Left forelimb (tissue), 1 donor: Measurements from ENCODE around the gene FHOD1.

Experiments
- DNase-seq: peaks from one replicate; pipeline ENCODE4 v3.0.0-alpha.2; 2018; ENCODE audit warnings: low spot score

The FHOD1 gene

DNA sequence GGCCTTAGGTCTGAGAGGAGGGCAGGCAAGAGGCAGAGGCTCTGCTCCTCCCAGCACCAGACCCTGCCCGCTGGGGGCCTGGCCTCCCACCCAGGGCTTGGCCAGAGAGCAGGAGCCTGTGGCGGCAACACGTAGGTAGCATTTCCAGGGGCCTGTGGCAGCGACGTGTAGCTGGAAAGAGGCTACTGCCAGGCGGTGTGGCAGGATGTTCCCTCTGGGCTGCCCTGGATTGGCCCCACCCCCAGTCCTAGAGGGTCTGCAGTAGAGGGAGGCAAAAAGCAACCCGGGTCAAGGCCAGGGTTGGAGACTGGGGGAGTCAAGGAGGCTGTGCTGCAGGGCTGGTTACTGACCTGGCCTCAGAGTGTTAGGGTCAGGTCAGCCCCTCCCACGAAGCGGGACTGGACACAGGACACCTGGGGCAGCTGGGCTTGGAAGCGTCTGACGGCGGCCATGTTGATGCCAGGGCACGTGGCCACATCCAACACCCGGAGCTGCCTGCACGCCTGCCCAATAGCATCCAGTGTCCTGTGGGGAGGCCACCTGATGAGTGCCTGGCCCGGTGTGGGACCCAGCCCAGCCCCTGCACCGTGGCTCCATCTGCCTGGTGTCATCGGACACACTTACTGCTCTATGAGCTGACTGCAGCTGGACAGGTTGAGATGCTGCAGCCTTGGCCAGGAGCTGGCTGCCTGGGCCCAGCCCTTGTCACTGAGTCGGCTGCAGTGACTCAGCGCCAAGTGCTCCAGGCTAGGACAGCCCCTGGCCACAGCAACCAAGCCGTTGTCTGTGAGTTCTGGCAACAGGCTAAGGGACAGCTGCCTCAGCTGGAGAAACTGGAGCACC lies 39.8 kb downstream of the FHOD1 start:
- no peak for DNase-seq

GRCh38 chr16:67206838-67207248 lies 40.4 kb downstream of the FHOD1 start:
- DNase-seq, result no peak

- no peak for DNase-seq
Observed at GRCh38 chr16:67206129-67206837, 41.0 kb downstream of the FHOD1 start.

DNA sequence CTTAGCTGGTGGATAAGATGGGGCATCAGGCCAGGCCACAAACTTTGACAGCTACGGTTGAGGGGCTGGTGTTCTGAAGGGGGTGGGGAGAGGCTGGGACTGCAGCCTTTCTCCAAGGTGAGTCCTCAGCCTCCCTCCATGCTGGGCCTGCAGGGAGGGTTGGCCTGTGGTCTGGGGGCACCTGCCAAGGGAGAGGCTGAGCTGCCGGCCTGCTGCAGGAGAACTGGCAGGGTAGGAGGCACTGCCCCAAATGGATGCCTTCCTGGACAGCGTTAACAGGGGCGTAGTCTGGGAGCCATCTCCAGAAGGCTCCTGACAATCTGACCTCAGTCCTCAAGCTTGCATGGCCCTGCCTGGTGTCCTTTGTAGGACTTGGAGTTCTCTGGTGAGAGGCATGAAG lies 43.2 kb downstream of the FHOD1 start:
- no peak for DNase-seq

DNA sequence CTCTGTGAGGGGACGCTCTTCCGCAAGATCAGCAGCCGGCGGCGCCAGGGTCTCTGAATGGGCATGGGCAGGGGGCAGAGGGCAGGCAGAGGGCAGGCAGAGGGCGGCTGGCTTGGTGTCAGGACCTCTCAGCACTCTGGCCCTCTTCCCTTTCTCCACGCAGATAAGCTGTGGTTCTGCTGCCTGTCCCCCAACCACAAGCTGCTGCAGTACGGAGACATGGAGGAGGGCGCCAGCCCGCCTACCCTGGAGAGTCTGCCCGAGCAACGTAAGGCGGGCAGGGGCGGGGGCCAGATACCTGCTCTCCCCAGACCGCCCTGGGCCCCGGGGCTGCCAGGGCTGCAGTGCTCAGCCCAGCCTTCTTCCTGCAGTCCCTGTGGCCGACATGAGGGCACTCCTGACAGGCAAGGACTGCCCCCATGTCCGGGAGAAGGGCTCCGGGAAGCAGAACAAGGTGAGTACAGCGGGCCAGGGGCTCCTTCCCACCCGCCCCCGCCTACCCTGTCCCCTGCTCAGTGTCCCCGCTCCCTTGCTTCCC lies 44.3 kb downstream of the FHOD1 start:
- DNase-seq, result no peak

DNA sequence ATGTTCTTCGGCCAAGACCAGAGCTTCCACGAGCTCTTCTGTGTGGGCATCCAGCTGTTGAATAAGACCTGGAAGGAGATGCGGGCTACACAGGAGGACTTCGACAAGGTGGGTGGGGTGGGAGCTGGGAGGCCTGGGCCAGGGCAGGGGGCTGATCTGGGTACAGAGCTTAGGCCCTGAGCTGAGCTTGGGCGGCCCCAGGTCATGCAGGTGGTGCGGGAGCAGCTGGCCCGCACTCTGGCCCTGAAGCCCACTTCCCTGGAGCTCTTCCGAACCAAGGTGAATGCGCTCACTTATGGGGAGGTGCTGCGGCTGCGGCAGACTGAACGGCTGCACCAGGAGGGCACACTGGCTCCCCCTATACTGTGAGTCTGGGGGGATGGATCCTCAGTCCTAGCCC lies 44.9 kb downstream of the FHOD1 start:
- DNase-seq, result no peak

DNA sequence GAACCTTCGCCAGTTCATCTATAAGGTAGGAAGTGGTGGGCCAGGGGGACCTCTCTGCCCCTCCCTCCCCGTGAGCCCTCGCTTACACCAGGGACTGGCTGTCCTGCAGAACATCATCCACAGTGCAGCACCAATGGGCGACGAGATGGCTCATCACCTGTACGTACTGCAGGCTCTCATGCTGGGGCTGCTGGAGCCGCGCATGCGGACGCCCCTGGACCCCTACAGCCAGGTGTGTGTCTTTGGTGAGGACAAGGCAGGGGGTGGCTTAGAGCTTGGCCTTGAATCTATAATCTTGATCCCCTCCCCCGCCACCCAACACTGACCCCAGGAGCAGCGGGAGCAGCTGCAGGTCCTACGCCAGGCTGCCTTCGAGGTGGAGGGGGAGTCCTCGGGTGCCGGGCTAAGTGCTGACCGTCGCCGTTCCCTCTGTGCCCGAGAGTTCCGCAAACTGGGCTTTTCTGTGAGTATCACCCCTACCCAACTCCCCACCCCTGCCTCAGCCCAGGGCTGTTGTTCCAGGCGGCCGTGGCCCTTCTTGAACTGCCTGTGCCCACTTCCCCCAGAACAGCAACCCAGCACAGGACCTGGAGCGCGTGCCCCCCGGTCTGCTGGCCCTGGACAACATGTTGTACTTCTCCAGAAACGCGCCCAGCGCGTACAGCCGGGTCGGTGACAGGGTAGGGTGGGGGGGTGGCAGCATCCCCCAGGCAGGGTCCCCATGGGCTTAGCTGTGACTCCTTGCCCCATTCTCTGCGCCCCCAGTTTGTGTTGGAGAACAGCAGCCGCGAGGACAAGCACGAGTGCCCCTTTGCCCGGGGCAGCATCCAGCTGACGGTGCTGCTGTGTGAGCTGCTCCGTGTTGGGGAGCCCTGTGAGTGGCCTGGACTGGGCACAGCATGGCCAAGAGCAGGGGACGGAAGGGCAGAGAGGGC lies 45.6 kb downstream of the FHOD1 start:
- DNase-seq, result no peak

- DNase-seq, result no peak
Observed at GRCh38 chr16:67200491-67200890, 46.8 kb downstream of the FHOD1 start.

GRCh38 chr16:67199808-67200198 lies 47.5 kb downstream of the FHOD1 start:
- DNase-seq, result no peak

GRCh38 chr16:67199011-67199807 lies 48.1 kb downstream of the FHOD1 start, which contains the start of gene ELMO3:
Gene ELMO3 (plus strand): TSS chr16:67199131. CDS start chr16:67199327, 196 bp downstream.
- no peak for DNase-seq

DNA sequence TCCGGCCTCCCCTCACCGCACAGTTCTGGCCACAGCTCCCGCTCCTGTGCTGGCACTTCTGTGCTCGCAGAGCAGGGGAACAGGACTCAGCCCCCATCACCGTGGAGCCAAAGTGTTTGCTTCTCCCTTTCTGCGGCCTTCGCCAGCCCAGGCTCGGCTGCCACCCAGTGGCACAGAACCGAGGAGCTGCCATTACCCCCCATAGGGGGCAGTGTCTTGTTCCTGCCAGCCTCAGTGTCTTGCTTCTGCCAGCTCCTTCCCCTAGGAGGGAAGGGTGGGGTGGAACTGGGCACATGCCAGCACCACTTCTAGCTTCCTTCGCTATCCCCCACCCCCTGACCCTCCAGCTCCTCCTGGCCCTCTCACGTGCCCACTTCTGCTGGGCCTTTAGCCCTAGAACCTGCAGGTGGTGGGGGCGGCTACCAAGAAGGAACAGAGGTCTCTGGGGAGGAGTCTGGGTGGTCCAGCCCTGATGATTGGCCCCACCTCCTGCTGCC lies 49.0 kb downstream of the FHOD1 start:
- no peak for DNase-seq

GRCh38 chr16:67197704-67198103 lies 49.6 kb downstream of the FHOD1 start:
- no peak for DNase-seq

DNA sequence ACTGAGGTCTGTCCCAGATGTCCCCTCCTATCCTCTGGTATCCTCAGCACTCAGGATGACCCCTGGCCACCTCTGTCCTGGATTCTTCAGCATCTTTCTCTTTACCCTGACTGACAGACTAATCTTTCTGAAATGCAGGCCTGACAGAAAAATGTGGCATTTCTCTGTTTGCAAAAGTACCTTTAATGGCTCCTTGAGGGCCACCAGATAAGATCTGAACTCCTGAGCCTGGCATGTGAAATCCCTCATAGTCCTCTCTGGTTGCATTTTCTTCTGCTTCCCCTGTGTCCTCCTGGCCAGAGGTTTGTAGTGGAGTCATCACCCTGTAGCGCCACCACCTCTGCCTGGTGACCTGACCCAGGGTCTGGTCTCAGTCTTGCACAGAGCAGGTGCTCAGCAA lies 50.4 kb downstream of the FHOD1 start:
- no peak for DNase-seq

DNA sequence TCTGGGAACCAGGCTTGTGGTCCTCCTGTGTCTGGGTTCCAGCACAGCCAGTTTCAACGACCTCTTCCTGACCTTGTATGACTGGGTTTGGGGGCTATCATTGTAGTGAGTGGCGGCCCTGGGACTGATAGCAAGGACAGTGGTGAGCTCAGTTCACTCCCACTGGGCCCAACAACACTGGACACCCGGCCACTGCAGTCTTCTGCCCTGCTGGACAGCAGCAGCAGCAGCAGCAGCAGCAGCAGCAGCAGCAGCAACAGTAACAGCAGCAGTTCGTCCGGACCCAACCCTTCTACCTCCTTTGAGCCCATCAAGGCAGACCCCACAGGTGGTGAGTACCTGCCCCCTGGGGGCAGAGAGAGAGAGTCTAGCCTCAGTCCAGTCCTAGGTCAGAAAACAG lies 51.6 kb downstream of the FHOD1 start:
- no peak for DNase-seq

- no peak for DNase-seq
Observed at GRCh38 chr16:67194260-67194659, 53.0 kb downstream of the FHOD1 start.

DNA sequence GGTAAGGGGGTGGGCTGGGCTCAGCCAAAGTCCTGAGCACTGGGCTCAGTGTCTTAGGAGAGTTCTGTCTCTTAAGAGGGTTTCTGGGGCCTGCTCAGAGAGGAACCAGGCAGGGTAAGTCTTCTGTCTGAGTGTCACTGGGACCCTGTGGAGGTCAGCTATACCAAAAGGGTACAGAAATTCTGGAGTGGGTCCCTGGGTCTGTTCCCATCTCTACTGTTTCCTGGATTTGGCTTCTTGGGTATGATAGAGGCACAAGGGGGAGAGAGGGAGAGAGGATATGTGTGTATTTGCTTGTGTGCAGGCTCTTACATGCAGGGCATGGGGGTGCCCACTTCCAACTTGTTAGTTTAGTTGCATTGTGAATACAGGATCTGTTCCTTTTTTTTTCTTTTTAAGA lies 53.7 kb downstream of the FHOD1 start:
- DNase-seq, result no peak

DNA sequence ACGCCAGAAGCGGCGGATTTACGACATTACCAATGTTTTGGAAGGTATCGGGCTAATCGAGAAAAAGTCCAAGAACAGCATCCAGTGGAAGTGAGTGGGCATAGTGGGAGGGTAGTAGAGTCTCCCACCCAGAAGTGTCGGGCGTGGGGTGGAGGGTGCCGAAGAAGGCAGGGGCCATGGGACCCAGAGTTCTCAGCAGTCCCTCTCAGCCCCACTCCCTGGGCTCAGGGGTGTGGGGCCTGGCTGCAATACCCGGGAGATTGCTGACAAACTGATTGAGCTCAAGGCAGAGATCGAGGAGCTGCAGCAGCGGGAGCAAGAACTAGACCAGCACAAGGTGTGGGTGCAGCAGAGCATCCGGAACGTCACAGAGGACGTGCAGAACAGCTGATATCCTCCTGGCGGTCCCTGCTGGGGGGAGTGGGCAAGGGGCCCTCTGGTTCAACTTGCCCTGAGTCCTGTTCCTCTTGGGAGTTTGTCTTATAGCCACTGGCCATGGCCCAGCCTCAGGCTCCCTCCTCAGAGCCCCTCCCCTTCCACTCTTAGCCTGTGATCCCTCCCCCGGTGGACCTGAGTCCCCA lies 54.4 kb downstream of the FHOD1 start:
- no peak for DNase-seq

DNA sequence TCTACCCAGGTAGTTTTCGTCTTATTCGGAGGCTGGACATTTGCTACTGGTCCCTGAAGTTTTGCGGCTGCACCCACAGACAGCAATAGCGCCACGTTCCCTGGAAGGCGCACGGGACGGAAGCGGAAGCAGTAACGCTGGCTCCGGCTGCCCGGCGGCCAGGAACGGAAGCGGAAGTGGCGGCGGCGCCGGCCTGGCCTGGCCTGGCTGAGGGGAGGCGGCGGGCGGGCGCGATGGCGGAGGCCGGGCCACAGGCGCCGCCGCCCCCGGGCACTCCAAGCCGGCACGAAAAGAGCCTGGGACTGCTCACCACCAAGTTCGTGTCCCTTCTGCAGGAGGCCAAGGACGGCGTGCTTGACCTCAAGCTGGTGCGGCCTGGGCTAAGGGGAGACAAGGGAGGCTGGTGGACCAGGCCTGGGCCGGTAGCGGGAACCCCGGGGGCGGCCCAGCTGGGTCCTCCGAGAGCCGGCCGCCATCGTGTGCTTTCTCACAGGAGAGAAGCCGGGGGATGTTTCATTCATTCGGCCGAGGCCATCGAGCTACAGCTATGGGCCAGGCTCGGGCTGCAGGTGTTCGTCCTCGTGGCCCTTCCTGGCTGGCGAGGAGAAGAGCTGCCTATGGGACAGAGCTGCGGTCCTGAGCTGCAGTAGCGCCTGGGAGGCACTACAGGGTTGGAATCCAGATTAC lies 55.1 kb downstream of the FHOD1 start, which contains the start of gene E2F4:
Gene E2F4, plus strand, starts transcription at position 161 of the 687 bp plus-strand sequence. Its CDS starts 73 bp downstream, at position 234.
- peak; percentile 93 for DNase-seq

- no peak for DNase-seq
Observed at GRCh38 chr16:67191411-67191994, 55.8 kb downstream of the FHOD1 start.
